Measurements from ENCODE around the gene FGF13.

- TF ChIP-seq ELF4 (IDR thresholded peaks at IDR 0.05) (no peak), SUZ12 (IDR thresholded peaks at IDR 0.05) (no peak), FOXM1 (IDR thresholded peaks at IDR 0.05; ENCODE audit: borderline replicate concordance) (no peak), SP1 (IDR thresholded peaks at IDR 0.05) (no peak), ARNT (IDR thresholded peaks at IDR 0.05) (no peak), HDGF (IDR thresholded peaks at IDR 0.05; ENCODE audit: borderline replicate concordance) (no peak)
- TF ChIP-seq, protein P1, sequence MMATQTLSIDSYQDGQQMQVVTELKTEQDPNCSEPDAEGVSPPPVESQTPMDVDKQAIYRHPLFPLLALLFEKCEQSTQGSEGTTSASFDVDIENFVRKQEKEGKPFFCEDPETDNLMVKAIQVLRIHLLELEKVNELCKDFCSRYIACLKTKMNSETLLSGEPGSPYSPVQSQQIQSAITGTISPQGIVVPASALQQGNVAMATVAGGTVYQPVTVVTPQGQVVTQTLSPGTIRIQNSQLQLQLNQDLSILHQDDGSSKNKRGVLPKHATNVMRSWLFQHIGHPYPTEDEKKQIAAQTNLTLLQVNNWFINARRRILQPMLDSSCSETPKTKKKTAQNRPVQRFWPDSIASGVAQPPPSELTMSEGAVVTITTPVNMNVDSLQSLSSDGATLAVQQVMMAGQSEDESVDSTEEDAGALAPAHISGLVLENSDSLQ (IDR thresholded peaks at IDR 0.05), result no peak
These were observed 37.0 kb upstream of the FGF13 start for GRCh38 chrX:138748480-138748879.

Measured in HEK293T (cell line).